Smooth muscle cell (in vitro differentiated cells): Measurements from ENCODE around the gene CDC16. TPM values are rescaled to one million over a fixed set of nuclear protein-coding genes. Genes with fewer than 3 reads are reported as not detected.
"Not testable (repeated sequence)": the region's sequence is repeated elsewhere in the genome, so short reads cannot be mapped to it uniquely, and the experiment has no call there.

Experiments
- DNase-seq: peaks from one replicate; lab custom pipeline; 2025; ENCODE audit not compliant: unreplicated experiment; lab: John Stamatoyannopoulos, UW
- H2AFZ ChIP-seq: fragments of 200-600 bp; sonication (generic); 2 replicates; pipeline ENCODE4 v1.6.0; 2016; ENCODE audit warnings: antibody characterized with exemption, low read depth, mild to moderate bottlenecking
- H3F3A ChIP-seq: fragments of 200-600 bp; sonication (generic); 2 replicates; pipeline ENCODE4 v1.6.0; 2017; ENCODE audit warnings: antibody characterized with exemption, low read depth
- H3K27ac ChIP-seq: fragments of 200-600 bp; sonication (generic); 2 replicates; pipeline ENCODE4 v1.5.1; 2016; ENCODE audit warnings: low read depth, mild to moderate bottlenecking
- H3K27me3 ChIP-seq: fragments of 200-600 bp; sonication (generic); 2 replicates; pipeline ENCODE4 v1.6.1; 2016; ENCODE audit warnings: low read depth, mild to moderate bottlenecking
- H3K36me3 ChIP-seq: fragments of 200-600 bp; sonication (generic); 2 replicates; pipeline ENCODE4 v1.5.1; 2016; ENCODE audit warnings: low read depth
- H3K4me1 ChIP-seq: fragments of 200-600 bp; sonication (generic); 2 replicates; pipeline ENCODE4 v1.5.1; 2016; ENCODE audit warnings: low read depth
- H3K4me2 ChIP-seq: fragments of 200-600 bp; sonication (generic); 2 replicates; pipeline ENCODE4 v1.6.0; 2016; ENCODE audit warnings: mild to moderate bottlenecking
- H3K4me3 ChIP-seq: fragments of 200-600 bp; sonication (generic); 2 replicates; pipeline ENCODE4 v1.5.1; 2016; ENCODE audit warnings: mild to moderate bottlenecking
- H3K79me2 ChIP-seq: fragments of 200-600 bp; sonication (generic); 2 replicates; pipeline ENCODE4 v1.6.0; 2016; ENCODE audit warnings: low read depth, mild to moderate bottlenecking
- H3K9ac ChIP-seq: fragments of 200-600 bp; sonication (generic); 2 replicates; pipeline ENCODE4 v1.6.0; 2016; ENCODE audit warnings: low read depth
- H3K9me3 ChIP-seq: fragments of 200-600 bp; sonication (generic); replicated peaks from 2 replicates; pipeline ENCODE4 v1.5.1; 2016; ENCODE audit warnings: low read depth
- H4K20me1 ChIP-seq: fragments of 200-600 bp; sonication (generic); 2 replicates; pipeline ENCODE4 v1.6.0; 2016; ENCODE audit warnings: low read depth
- CTCF ChIP-seq: fragments of 200-600 bp; sonication (generic); IDR thresholded peaks from 2 replicates; pipeline ENCODE4 v1.5.1; 2017; ENCODE audit warnings: borderline replicate concordance, mild to moderate bottlenecking, antibody characterized with exemption; ENCODE audit not compliant: insufficient read depth, poor library complexity, severe bottlenecking
- WGBS: methylation state at CpG from one replicate; pipeline ENCODE4 v1.1.7; 2016; ENCODE audit warnings: low lambda C conversion rate; 5-methylcytosine and 5-hydroxymethylcytosine counted together
- polyA plus RNA-seq: library from polyadenylated mRNA; unstranded; fragments of >200 nt; fragmentation: Nextera tagmentation; extraction: Ambion mirVana; gene quantifications from 2 replicates; pipeline ENCODE4 v1.2.1, GENCODE V29; 2016
- total RNA-seq: library from RNA; depleted of rRNA; stranded (reverse); fragments of >200 nt; gene quantifications from 2 replicates; pipeline ENCODE4 v1.2.3, GENCODE V29; 2014

Gene CDC16
- total and polyA plus RNA-seq, 2 experiments from 2014 or later, result 31.5 to 43.8 TPM

- WGBS, result 96% methylated on average over 7 of the region's 7 CpGs
- Histone ChIP-seq H3K9ac (no peak overlapping the region), H2AFZ (no peak overlapping the region), H3K4me1 (no peaks in the 10 kb centered on the region), H3K27me3 (no peaks in the 10 kb centered on the region), H3K4me2 (no peak overlapping the region), H3K79me2 (peaks cover 5% of the 10 kb centered on the region), H3F3A (peaks cover 7% of the 10 kb centered on the region), H3K36me3 (peaks cover 30% of the 10 kb centered on the region), H4K20me1 (peaks cover 61% of the 10 kb centered on the region), H3K9me3 (no peaks in the 10 kb centered on the region), H3K27ac (peak overlapping the region; percentile 31), H3K4me3 (no peak overlapping the region)
- no peak for TF ChIP-seq CTCF
- DNase-seq, result no peak
Measured at GRCh38 chr13:114249077-114249476, 14.4 kb downstream of the CDC16 start.

GRCh38 chr13:114251639-114252440 lies 17.1 kb downstream of the CDC16 start:
- not testable (repeated sequence) for H3K4me3 ChIP-seq, H3K27me3 ChIP-seq, H3F3A ChIP-seq, H3K4me1 ChIP-seq, H3K9ac ChIP-seq, DNase-seq, H3K27ac ChIP-seq, H3K9me3 ChIP-seq, H3K79me2 ChIP-seq, H2AFZ ChIP-seq, H3K4me2 ChIP-seq
- H3K36me3 ChIP-seq, result peaks cover 20% of the 10 kb centered on the region
- H4K20me1 ChIP-seq, result peaks cover 59% of the 10 kb centered on the region
- 89% methylated on average over 1 of the region's 1 CpG for WGBS

- Histone ChIP-seq H3K36me3 (peaks cover 32% of the 10 kb centered on the region), H3K4me2 (no peak overlapping the region), H3K4me3 (no peak overlapping the region), H3K9ac (no peak overlapping the region), H3K79me2 (no peaks in the 10 kb centered on the region), H2AFZ (no peak overlapping the region), H4K20me1 (peaks cover 21% of the 10 kb centered on the region), H3K27ac (no peak overlapping the region), H3K27me3 (no peaks in the 10 kb centered on the region), H3K4me1 (no peaks in the 10 kb centered on the region), H3K9me3 (no peaks in the 10 kb centered on the region), H3F3A (no peaks in the 10 kb centered on the region)
- no peak for DNase-seq
- WGBS, result 89% methylated on average over 1 of the region's 1 CpG
- TF ChIP-seq CTCF, result no peak
Measured at GRCh38 chr13:114256547-114256946, 21.9 kb downstream of the CDC16 start.

GRCh38 chr13:114257014-114257413 lies 22.3 kb downstream of the CDC16 start:
- WGBS, result 74% methylated on average over 4 of the region's 4 CpGs
- Histone ChIP-seq H3K9ac (no peak overlapping the region), H3K4me1 (no peaks in the 10 kb centered on the region), H3F3A (no peaks in the 10 kb centered on the region), H2AFZ (no peak overlapping the region), H3K79me2 (no peaks in the 10 kb centered on the region), H3K4me3 (no peak overlapping the region), H3K9me3 (no peaks in the 10 kb centered on the region), H3K27me3 (no peaks in the 10 kb centered on the region), H3K36me3 (peaks cover 33% of the 10 kb centered on the region), H3K4me2 (no peak overlapping the region), H4K20me1 (peaks cover 18% of the 10 kb centered on the region), H3K27ac (no peak overlapping the region)
- no peak for DNase-seq
- TF ChIP-seq CTCF, result no peak
